Smooth muscle cell (in vitro differentiated cells): ENCODE results near the gene SLC2A10. TPM values are rescaled to one million over a fixed set of nuclear protein-coding genes. Genes with fewer than 3 reads are reported as not detected.

Experiments
- DNase-seq: peaks from one replicate; lab custom pipeline; 2025; ENCODE audit not compliant: unreplicated experiment; lab: John Stamatoyannopoulos, UW
- H2AFZ ChIP-seq: fragments of 200-600 bp; sonication (generic); 2 replicates; pipeline ENCODE4 v1.6.0; 2016; ENCODE audit warnings: antibody characterized with exemption, low read depth, mild to moderate bottlenecking
- H3F3A ChIP-seq: fragments of 200-600 bp; sonication (generic); 2 replicates; pipeline ENCODE4 v1.6.0; 2017; ENCODE audit warnings: antibody characterized with exemption, low read depth
- H3K27ac ChIP-seq: fragments of 200-600 bp; sonication (generic); 2 replicates; pipeline ENCODE4 v1.5.1; 2016; ENCODE audit warnings: low read depth, mild to moderate bottlenecking
- H3K27me3 ChIP-seq: fragments of 200-600 bp; sonication (generic); 2 replicates; pipeline ENCODE4 v1.6.1; 2016; ENCODE audit warnings: low read depth, mild to moderate bottlenecking
- H3K36me3 ChIP-seq: fragments of 200-600 bp; sonication (generic); 2 replicates; pipeline ENCODE4 v1.5.1; 2016; ENCODE audit warnings: low read depth
- H3K4me1 ChIP-seq: fragments of 200-600 bp; sonication (generic); 2 replicates; pipeline ENCODE4 v1.5.1; 2016; ENCODE audit warnings: low read depth
- H3K4me2 ChIP-seq: fragments of 200-600 bp; sonication (generic); 2 replicates; pipeline ENCODE4 v1.6.0; 2016; ENCODE audit warnings: mild to moderate bottlenecking
- H3K4me3 ChIP-seq: fragments of 200-600 bp; sonication (generic); 2 replicates; pipeline ENCODE4 v1.5.1; 2016; ENCODE audit warnings: mild to moderate bottlenecking
- H3K79me2 ChIP-seq: fragments of 200-600 bp; sonication (generic); 2 replicates; pipeline ENCODE4 v1.6.0; 2016; ENCODE audit warnings: low read depth, mild to moderate bottlenecking
- H3K9ac ChIP-seq: fragments of 200-600 bp; sonication (generic); 2 replicates; pipeline ENCODE4 v1.6.0; 2016; ENCODE audit warnings: low read depth
- H3K9me3 ChIP-seq: fragments of 200-600 bp; sonication (generic); replicated peaks from 2 replicates; pipeline ENCODE4 v1.5.1; 2016; ENCODE audit warnings: low read depth
- H4K20me1 ChIP-seq: fragments of 200-600 bp; sonication (generic); 2 replicates; pipeline ENCODE4 v1.6.0; 2016; ENCODE audit warnings: low read depth
- CTCF ChIP-seq: fragments of 200-600 bp; sonication (generic); IDR thresholded peaks from 2 replicates; pipeline ENCODE4 v1.5.1; 2017; ENCODE audit warnings: borderline replicate concordance, mild to moderate bottlenecking, antibody characterized with exemption; ENCODE audit not compliant: insufficient read depth, poor library complexity, severe bottlenecking
- WGBS: methylation state at CpG from one replicate; pipeline ENCODE4 v1.1.7; 2016; ENCODE audit warnings: low lambda C conversion rate; 5-methylcytosine and 5-hydroxymethylcytosine counted together
- polyA plus RNA-seq: library from polyadenylated mRNA; unstranded; fragments of >200 nt; fragmentation: Nextera tagmentation; extraction: Ambion mirVana; gene quantifications from 2 replicates; pipeline ENCODE4 v1.2.1, GENCODE V29; 2016
- total RNA-seq: library from RNA; depleted of rRNA; stranded (reverse); fragments of >200 nt; gene quantifications from 2 replicates; pipeline ENCODE4 v1.2.3, GENCODE V29; 2014

The SLC2A10 gene
- total and polyA plus RNA-seq, 2 experiments from 2014 or later, result 40.5 to 43.7 TPM

DNA sequence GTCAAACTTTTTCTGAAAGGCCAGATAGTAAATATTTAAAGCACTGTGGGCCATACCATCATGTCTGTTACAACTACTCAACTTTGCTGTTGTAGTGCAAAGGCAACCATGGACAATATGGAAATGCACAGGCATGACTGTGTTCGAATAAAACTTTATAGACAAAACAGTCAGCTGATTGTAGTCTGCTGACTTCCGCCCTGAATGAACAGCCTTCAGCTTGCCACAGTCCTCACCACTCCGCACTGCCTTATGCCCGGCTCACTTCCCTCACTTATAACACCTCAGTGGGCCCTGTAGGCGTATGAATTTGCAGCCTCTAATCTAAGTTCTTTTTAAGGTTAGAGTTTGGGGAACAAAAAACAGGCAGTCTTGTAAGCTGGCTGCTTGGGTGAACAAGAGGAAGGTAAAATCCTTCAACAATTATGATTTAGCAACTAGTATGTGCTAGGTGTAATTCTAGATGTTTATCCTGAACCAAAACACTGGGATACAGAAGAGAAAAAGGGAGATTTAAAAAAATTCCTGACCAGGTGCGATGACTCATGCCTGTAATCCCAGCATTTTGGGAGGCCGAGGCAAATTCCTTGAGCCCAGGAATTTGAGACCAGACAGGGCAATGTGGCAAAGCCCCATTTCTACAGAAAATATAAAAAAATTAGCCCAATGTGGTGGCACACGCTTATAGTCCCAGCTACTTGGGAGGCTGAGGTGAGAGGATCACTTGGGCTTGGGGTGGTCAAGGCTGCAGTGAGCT is 6.8 kb upstream of the SLC2A10 start:
- H2AFZ ChIP-seq, result no peak overlapping the region
- WGBS, result 75% methylated on average over 8 of the region's 8 CpGs

GRCh38 chr20:46703435-46703834 is 6.0 kb upstream of the SLC2A10 start:
- WGBS, result 96% methylated on average over 3 of the region's 3 CpGs
- Histone ChIP-seq H4K20me1 (no peaks in the 10 kb centered on the region), H3K4me1 (peaks cover 10% of the 10 kb centered on the region), H3K27ac (no peak overlapping the region), H3K4me3 (no peak overlapping the region), H3K79me2 (no peaks in the 10 kb centered on the region), H3K36me3 (no peaks in the 10 kb centered on the region), H3K4me2 (no peak overlapping the region), H3K27me3 (no peaks in the 10 kb centered on the region), H2AFZ (no peak overlapping the region), H3F3A (peaks cover 9% of the 10 kb centered on the region), H3K9me3 (no peaks in the 10 kb centered on the region), H3K9ac (no peak overlapping the region)
- TF ChIP-seq CTCF, result no peak
- DNase-seq, result no peak

More for the DNA sequence above, 6.8 kb upstream of the SLC2A10 start:
- Histone ChIP-seq H3K27ac (peak overlapping the region; percentile 41), H3K79me2 (no peaks in the 10 kb centered on the region), H4K20me1 (no peaks in the 10 kb centered on the region), H3K4me1 (peaks cover 10% of the 10 kb centered on the region), H3K4me3 (no peak overlapping the region), H3F3A (peaks cover 9% of the 10 kb centered on the region), H3K9me3 (no peaks in the 10 kb centered on the region), H3K4me2 (peak overlapping the region; percentile 16), H3K9ac (no peak overlapping the region), H3K27me3 (no peaks in the 10 kb centered on the region), H3K36me3 (no peaks in the 10 kb centered on the region)
- no peak for TF ChIP-seq CTCF
- DNase-seq, result no peak

GRCh38 chr20:46704714-46705377 is 4.6 kb upstream of the SLC2A10 start:
- no peak overlapping the region for H3K4me3 ChIP-seq
- no peak for DNase-seq
- H3F3A ChIP-seq, result peaks cover 18% of the 10 kb centered on the region
- no peaks in the 10 kb centered on the region for H4K20me1 ChIP-seq
- peak overlapping the region; percentile 32 for H3K9ac ChIP-seq
- H3K4me2 ChIP-seq, result peak overlapping the region; percentile 67
- no peaks in the 10 kb centered on the region for H3K36me3 ChIP-seq
- H3K79me2 ChIP-seq, result no peaks in the 10 kb centered on the region
- H3K27ac ChIP-seq, result peak overlapping the region; percentile 83
- peak overlapping the region; percentile 71 for H2AFZ ChIP-seq
- peaks cover 17% of the 10 kb centered on the region for H3K4me1 ChIP-seq
- no peaks in the 10 kb centered on the region for H3K9me3 ChIP-seq
- 45% methylated on average over 7 of the region's 7 CpGs for WGBS
- TF ChIP-seq CTCF, result no peak
- H3K27me3 ChIP-seq, result no peaks in the 10 kb centered on the region
